ENCODE results near the gene ANTXRL. TPM values are rescaled to one million over a fixed set of nuclear protein-coding genes. Genes with fewer than 3 reads are reported as not detected.
"Not testable (repeated sequence)": the region's sequence is repeated elsewhere in the genome, so short reads cannot be mapped to it uniquely, and the experiment has no call there.

ANTXRL gene
- polyA plus RNA-seq, 2 of the 4 experiments (the other 2 are of a cell fraction) = 0.13 to 0.26 TPM

DNA sequence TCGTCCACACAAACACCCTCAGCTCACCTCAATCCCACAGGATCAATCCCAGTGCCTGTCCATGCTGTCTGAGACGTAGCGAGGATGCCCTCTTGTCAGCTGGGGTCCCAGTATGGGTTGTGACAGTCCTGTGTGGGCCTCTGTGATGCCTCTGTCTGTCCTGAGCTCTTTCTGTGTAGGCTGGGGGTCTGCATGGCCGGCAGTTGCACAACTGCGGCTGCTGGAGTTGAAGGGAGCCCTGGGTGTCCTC is 12.4 kb downstream of the ANTXRL start:
- ChIA-PET CTCF (no interaction called here), POLR2A (no interaction called here)
- DNase-seq (ENCODE audit: low read depth in 1 of 2, low spot score in 1 of 2) (no peak), FAIRE-seq (no peak), ATAC-seq (no peak)
- TF ChIP-seq ZC3H11A (IDR thresholded peaks at IDR 0.05) (no peak), MAZ (IDR thresholded peaks at IDR 0.05; ENCODE audit: borderline replicate concordance, low read depth, low read length) (no peak), CEBPB (IDR thresholded peaks at IDR 0.05) (no peak), RAD21 (conservative IDR thresholded peaks at IDR 0.05 in 1 of 2, IDR thresholded peaks at IDR 0.05 in 1 of 2) (no peak), ZSCAN20 (CRISPR knock-in tag; IDR thresholded peaks at IDR 0.05) (no peak), JUN (IDR thresholded peaks at IDR 0.05) (no peak), SMC3 (IDR thresholded peaks at IDR 0.05) (no peak), HOXB13 (CRISPR knock-in tag; IDR thresholded peaks at IDR 0.05; ENCODE audit: low read depth) (no peak), HEYL (CRISPR knock-in tag; IDR thresholded peaks at IDR 0.05) (no peak), NPAS2 (CRISPR knock-in tag; IDR thresholded peaks at IDR 0.05; ENCODE audit: borderline replicate concordance) (no peak), BHLHE40 (IDR thresholded peaks at IDR 0.05; ENCODE audit: low read depth, low read length) (no peak), CHD4 (IDR thresholded peaks at IDR 0.05; ENCODE audit: borderline replicate concordance) (no peak), EHF (CRISPR knock-in tag; IDR thresholded peaks at IDR 0.05) (no peak), PHF8 (IDR thresholded peaks at IDR 0.05; ENCODE audit: borderline replicate concordance, low read depth) (no peak)
- H3K4me2 ChIP-seq = no peak overlapping the region
- 85% methylated on average over 4 of the region's 5 CpGs for WGBS (ENCODE audit: missing lambda C conversion rate)
- no peak overlapping the region for H3K27ac ChIP-seq
- peaks cover 4% of the 10 kb centered on the region for H3K4me1 ChIP-seq
- no peak overlapping the region for H3K4me3 ChIP-seq
- H3K9me3 ChIP-seq = no peaks in the 10 kb centered on the region

DNA sequence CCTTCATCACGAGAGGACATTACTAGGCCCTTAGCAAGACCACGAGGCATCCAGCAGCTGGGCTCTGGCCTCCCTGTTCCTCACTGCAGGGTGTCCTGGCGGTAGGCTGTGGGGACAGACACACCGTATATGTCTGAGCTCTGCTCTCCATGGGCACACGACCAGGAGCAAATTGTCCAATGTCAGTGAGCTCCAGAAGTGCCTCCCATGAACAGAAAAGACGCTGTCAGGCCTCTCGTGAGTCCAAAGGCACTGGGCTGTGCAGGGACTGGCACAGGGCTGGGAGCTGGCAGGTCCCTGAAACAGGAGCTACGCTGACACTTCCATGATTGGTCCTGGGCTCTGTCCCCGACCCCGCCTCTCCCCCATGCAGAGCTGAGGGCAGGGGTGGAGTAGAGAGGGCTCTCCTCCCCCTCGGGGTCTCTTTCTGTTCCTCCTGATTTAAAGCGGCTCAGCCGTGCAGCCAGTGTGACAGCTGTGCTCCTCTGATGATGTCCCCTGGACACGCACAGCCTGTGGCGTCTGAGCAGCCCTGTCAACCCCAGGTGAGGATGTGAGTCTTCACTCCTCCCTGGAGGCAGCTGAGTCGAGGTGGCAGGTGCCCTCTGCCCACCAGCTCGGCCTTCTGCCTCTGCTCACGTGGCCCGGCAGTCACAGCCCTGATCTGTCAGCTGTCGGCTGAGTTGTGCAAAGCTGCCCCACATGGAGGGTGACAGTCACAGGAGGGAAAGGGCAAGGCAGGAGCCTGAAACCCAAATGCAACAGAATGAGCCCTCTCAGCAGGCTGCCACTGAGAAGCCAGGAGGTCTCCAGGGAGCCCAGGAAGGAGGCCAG is 13.0 kb downstream of the ANTXRL start:
- Histone ChIP-seq H3K27ac (no peak overlapping the region), H3K4me2 (no peak overlapping the region), H3K9me3 (no peaks in the 10 kb centered on the region), H3K4me1 (no peaks in the 10 kb centered on the region; the same call in 2 of the 3 replicates), H3K4me3 (no peak overlapping the region)
- FAIRE-seq (no peak), DNase-seq (ENCODE audit: low read depth in 1 of 2, low spot score in 1 of 2) (no peak), ATAC-seq (no peak)
- 83% methylated on average over 17 of the region's 20 CpGs for WGBS (ENCODE audit: missing lambda C conversion rate)
- TF ChIP-seq CBX8 (IDR thresholded peaks at IDR 0.05) = no peak
- TF ChIP-seq, protein P1, sequence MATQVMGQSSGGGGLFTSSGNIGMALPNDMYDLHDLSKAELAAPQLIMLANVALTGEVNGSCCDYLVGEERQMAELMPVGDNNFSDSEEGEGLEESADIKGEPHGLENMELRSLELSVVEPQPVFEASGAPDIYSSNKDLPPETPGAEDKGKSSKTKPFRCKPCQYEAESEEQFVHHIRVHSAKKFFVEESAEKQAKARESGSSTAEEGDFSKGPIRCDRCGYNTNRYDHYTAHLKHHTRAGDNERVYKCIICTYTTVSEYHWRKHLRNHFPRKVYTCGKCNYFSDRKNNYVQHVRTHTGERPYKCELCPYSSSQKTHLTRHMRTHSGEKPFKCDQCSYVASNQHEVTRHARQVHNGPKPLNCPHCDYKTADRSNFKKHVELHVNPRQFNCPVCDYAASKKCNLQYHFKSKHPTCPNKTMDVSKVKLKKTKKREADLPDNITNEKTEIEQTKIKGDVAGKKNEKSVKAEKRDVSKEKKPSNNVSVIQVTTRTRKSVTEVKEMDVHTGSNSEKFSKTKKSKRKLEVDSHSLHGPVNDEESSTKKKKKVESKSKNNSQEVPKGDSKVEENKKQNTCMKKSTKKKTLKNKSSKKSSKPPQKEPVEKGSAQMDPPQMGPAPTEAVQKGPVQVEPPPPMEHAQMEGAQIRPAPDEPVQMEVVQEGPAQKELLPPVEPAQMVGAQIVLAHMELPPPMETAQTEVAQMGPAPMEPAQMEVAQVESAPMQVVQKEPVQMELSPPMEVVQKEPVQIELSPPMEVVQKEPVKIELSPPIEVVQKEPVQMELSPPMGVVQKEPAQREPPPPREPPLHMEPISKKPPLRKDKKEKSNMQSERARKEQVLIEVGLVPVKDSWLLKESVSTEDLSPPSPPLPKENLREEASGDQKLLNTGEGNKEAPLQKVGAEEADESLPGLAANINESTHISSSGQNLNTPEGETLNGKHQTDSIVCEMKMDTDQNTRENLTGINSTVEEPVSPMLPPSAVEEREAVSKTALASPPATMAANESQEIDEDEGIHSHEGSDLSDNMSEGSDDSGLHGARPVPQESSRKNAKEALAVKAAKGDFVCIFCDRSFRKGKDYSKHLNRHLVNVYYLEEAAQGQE (IDR thresholded peaks at IDR 0.05) = no peak
- TF ChIP-seq BCL3 (IDR thresholded peaks at IDR 0.05) = no peak
- no peak for TF ChIP-seq ZNF302 (CRISPR knock-in tag; IDR thresholded peaks at IDR 0.05)
- TF ChIP-seq FOSB (CRISPR knock-in tag; IDR thresholded peaks at IDR 0.05) = no peak
- no peak for TF ChIP-seq KDM1A (IDR thresholded peaks at IDR 0.05; ENCODE audit: low read depth)
- TF ChIP-seq, protein P2, sequence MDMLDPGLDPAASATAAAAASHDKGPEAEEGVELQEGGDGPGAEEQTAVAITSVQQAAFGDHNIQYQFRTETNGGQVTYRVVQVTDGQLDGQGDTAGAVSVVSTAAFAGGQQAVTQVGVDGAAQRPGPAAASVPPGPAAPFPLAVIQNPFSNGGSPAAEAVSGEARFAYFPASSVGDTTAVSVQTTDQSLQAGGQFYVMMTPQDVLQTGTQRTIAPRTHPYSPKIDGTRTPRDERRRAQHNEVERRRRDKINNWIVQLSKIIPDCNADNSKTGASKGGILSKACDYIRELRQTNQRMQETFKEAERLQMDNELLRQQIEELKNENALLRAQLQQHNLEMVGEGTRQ (IDR thresholded peaks at IDR 0.05) = no peak
- no peak for TF ChIP-seq MYC (IDR thresholded peaks at IDR 0.05; ENCODE audit: borderline replicate concordance, low read length)
- TF ChIP-seq MAZ (IDR thresholded peaks at IDR 0.05; ENCODE audit: borderline replicate concordance, low read depth, low read length) = no peak
- no peak for TF ChIP-seq KDM5A (IDR thresholded peaks at IDR 0.05)
- no peak for TF ChIP-seq HOXB5 (CRISPR knock-in tag; IDR thresholded peaks at IDR 0.05)
- TF ChIP-seq RAD21 (conservative IDR thresholded peaks at IDR 0.05 in 1 of 2, IDR thresholded peaks at IDR 0.05 in 1 of 2) = no peak
- no peak for TF ChIP-seq ESRRA (IDR thresholded peaks at IDR 0.05; ENCODE audit: borderline replicate concordance, low read length)
- TF ChIP-seq SMC3 (IDR thresholded peaks at IDR 0.05) = no peak
- TF ChIP-seq RNF2 (IDR thresholded peaks at IDR 0.05; ENCODE audit: borderline replicate concordance, low read depth) = no peak
- ChIA-PET CTCF (no interaction called here), POLR2A (no interaction called here)

DNA sequence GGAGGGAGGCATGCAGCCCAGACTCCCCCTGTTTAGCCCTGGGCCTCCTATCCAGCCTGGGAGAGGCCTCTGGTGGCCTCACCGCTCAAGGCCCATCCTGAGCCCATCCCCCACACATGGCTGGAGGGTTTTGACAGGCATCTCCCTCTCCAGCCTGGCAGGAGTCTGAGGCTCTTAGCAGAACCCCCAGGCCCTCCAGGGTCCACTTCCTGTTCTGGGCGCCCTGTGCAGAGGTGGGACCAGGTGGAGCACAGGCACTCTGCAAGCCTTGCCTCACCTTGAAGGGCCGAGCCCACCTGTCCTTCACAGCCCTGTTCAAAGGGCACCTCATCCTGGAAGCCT is 13.5 kb downstream of the ANTXRL start:
- WGBS (ENCODE audit: missing lambda C conversion rate) = 88% methylated on average over 2 of the region's 3 CpGs
- H3K27ac ChIP-seq; CTCF ChIA-PET; FAIRE-seq; ATAC-seq; H3K9me3 ChIP-seq; DNase-seq (ENCODE audit: low read depth in 1 of 2, low spot score in 1 of 2); H3K4me2 ChIP-seq; H3K4me3 ChIP-seq; POLR2A ChIA-PET; H3K4me1 ChIP-seq: not testable (repeated sequence)
